Trophoblast cell (in vitro differentiated cells and primary cell): ENCODE data around the gene TXNDC9.
"Not testable (repeated sequence)": the region's sequence is repeated elsewhere in the genome, so short reads cannot be mapped to it uniquely, and the experiment has no call there.

Source experiments
- DNase-seq, 2 donors: peaks; one replicate each; pipeline ENCODE4 v3.0.0-alpha.2; 2016
- H2AFZ ChIP-seq: 2 replicates; pipeline ENCODE4 v1.6.1; 2013; ENCODE audit warnings: low read length, moderate library complexity, mild to moderate bottlenecking; ENCODE audit not compliant: insufficient read depth, poor library complexity
- H2AK5ac ChIP-seq: 2 replicates; pipeline ENCODE4 v1.6.1; 2013; ENCODE audit warnings: mild to moderate bottlenecking, low read length
- H2BK120ac ChIP-seq: 2 replicates; pipeline ENCODE4 v1.6.1; 2013; ENCODE audit warnings: low read length, mild to moderate bottlenecking, moderate library complexity; ENCODE audit not compliant: insufficient read depth, poor library complexity
- H2BK12ac ChIP-seq: 2 replicates; pipeline ENCODE4 v1.6.1; 2013; ENCODE audit warnings: mild to moderate bottlenecking, low read length, moderate library complexity
- H2BK5ac ChIP-seq: 2 replicates; pipeline ENCODE4 v1.6.1; 2013; ENCODE audit warnings: low read length, low read depth, moderate library complexity, mild to moderate bottlenecking; ENCODE audit not compliant: poor library complexity
- H3K14ac ChIP-seq: 2 replicates; pipeline ENCODE4 v1.6.1; 2013; ENCODE audit warnings: mild to moderate bottlenecking, low read length
- H3K18ac ChIP-seq: 2 replicates; pipeline ENCODE4 v1.6.1; 2013; ENCODE audit warnings: mild to moderate bottlenecking, low read length
- H3K23ac ChIP-seq: 2 replicates; pipeline ENCODE4 v1.6.1; 2013; ENCODE audit warnings: low read length
- H3K27ac ChIP-seq: 2 replicates; pipeline ENCODE4 v1.5.1; 2013; ENCODE audit warnings: low read depth, mild to moderate bottlenecking, inconsistent platforms, low read length, moderate library complexity
- H3K27me3 ChIP-seq: 2 replicates; pipeline ENCODE4 v1.6.1; 2013; ENCODE audit warnings: inconsistent platforms, mild to moderate bottlenecking, low read length, moderate library complexity; ENCODE audit not compliant: insufficient read depth
- H3K36me3 ChIP-seq, 2 experiments: 1 replicate in 1 of 2; 2 replicates in 1 of 2; pipeline ENCODE4 v1.6.1; 2013; ENCODE audit warnings: low read length in 2 of 2, mild to moderate bottlenecking in 2 of 2, moderate library complexity in 1 of 2; ENCODE audit not compliant: insufficient read depth in 2 of 2, control insufficient read depth in 1 of 2
- H3K4ac ChIP-seq: 2 replicates; pipeline ENCODE4 v1.6.1; 2013; ENCODE audit warnings: low read depth, mild to moderate bottlenecking, low read length, moderate library complexity
- H3K4me1 ChIP-seq, 2 experiments: 1 replicate in 1 of 2; 2 replicates in 1 of 2; pipeline ENCODE4 v1.6.1; 2013; ENCODE audit warnings: low read length in 2 of 2, mild to moderate bottlenecking in 2 of 2, moderate library complexity in 1 of 2; ENCODE audit not compliant: insufficient read depth in 2 of 2, control insufficient read depth in 1 of 2
- H3K4me2 ChIP-seq: 2 replicates; pipeline ENCODE4 v1.6.1; 2013; ENCODE audit warnings: inconsistent platforms, mild to moderate bottlenecking, low read length, moderate library complexity
- H3K4me3 ChIP-seq: 2 replicates; pipeline ENCODE4 v1.5.1; 2013; ENCODE audit warnings: mild to moderate bottlenecking, low read depth, low read length, inconsistent platforms
- H3K79me1 ChIP-seq: one replicate; pipeline ENCODE4 v1.6.1; 2013; ENCODE audit warnings: low read length
- H3K79me2 ChIP-seq: 2 replicates; pipeline ENCODE4 v1.6.1; 2013; ENCODE audit warnings: low read length, mild to moderate bottlenecking; ENCODE audit not compliant: control insufficient read depth, insufficient read depth, poor library complexity
- H3K9ac ChIP-seq: 2 replicates; pipeline ENCODE4 v1.6.1; 2013; ENCODE audit warnings: mild to moderate bottlenecking, low read length
- H3K9me3 ChIP-seq: 2 replicates; pipeline ENCODE4 v1.6.1; 2013; ENCODE audit warnings: low read depth, mild to moderate bottlenecking, control low read depth, inconsistent platforms, low read length; ENCODE audit not compliant: insufficient read depth
- H4K12ac ChIP-seq: 2 replicates; pipeline ENCODE4 v1.6.1; 2013; ENCODE audit warnings: low read depth, mild to moderate bottlenecking, low read length, moderate library complexity
- H4K8ac ChIP-seq: 2 replicates; pipeline ENCODE4 v1.6.1; 2013; ENCODE audit warnings: low read depth, mild to moderate bottlenecking, low read length, moderate library complexity
- H4K91ac ChIP-seq: one replicate; pipeline ENCODE4 v1.6.1; 2013; ENCODE audit warnings: low read depth, mild to moderate bottlenecking, low read length, moderate library complexity
- WGBS: extraction: QIAGEN DNeasy Blood & Tissue Kit; methylation state at CpG from one replicate; pipeline ENCODE4 v1.1.7; 2013; ENCODE audit warnings: missing lambda C conversion rate; ENCODE audit not compliant: insufficient read length, insufficient coverage; ENCODE audit errors: extremely low coverage; 5-methylcytosine and 5-hydroxymethylcytosine counted together

The TXNDC9 gene

DNA sequence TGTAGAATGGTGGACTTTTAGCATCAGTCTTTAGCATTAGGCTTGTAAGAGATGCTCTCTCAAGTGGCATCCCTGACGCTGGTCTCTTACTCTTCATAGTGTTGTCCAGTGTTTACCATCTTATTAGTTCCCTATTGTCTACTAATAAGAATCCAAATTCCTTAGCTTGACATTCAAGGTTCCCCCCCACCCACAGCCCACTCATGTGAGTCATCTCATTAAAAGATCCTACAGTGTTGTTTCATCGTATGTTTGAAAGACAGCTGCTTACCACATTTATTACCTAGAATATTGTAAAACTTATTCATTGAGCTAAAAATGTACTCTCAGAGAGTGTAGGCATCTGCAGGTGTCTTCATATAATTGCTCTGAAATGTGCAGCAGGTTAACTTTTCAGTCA is 29.5 kb upstream of the TXNDC9 start:
- Histone ChIP-seq H3K14ac (no peak overlapping the region), H2BK120ac (no peak overlapping the region), H2BK5ac (no peak overlapping the region), H3K9me3 (no peaks in the 10 kb centered on the region), H3K79me1 (no peaks in the 10 kb centered on the region), H3K79me2 (no peaks in the 10 kb centered on the region), H2BK12ac (no peak overlapping the region), H4K12ac (no peak overlapping the region), H3K27ac (no peak overlapping the region), H3K18ac (no peak overlapping the region), H2AFZ (no peak overlapping the region), H3K4me2 (no peak overlapping the region), H4K91ac (no peak overlapping the region), H4K8ac (no peak overlapping the region), H3K4ac (no peak overlapping the region), H3K4me1 (no peaks in the 10 kb centered on the region), H3K27me3 (no peaks in the 10 kb centered on the region), H3K4me3 (no peak overlapping the region), H3K9ac (no peak overlapping the region), H3K36me3 (peaks cover 5 to 18% of the 10 kb centered on the region in 2 experiments), H2AK5ac (no peak overlapping the region), H3K23ac (no peak overlapping the region)
- WGBS, result no CpG with 5 or more reads among the region's 2 CpGs
- DNase-seq, result no peak

DNA sequence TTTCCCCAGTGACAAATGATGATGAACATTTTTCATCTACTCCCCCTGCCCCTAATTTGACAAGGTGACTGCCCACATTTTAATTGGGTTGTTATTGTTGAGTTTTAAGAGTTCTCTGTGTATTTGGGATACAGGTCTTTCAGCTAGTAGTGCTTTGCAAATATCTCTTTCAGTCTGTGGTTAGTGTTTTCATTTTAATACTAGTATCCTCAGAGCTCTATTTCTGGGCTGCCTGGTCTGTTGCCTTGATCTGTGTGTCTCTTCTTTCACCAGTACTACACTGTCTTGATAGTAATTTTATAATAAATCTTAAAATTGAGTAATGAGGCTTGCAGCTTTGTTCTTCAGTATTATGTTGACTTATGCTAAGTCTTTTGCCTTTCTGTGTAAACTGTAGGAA is 20.7 kb upstream of the TXNDC9 start:
- Histone ChIP-seq H4K91ac (no peak overlapping the region), H2BK12ac (no peak overlapping the region), H4K8ac (no peak overlapping the region), H3K9me3 (no peaks in the 10 kb centered on the region), H2BK120ac (no peak overlapping the region), H3K4me3 (no peak overlapping the region), H3K79me1 (no peaks in the 10 kb centered on the region), H3K4me1 (peaks cover 0 to 1% of the 10 kb centered on the region in 2 experiments), H2BK5ac (no peak overlapping the region), H3K79me2 (peaks cover 2% of the 10 kb centered on the region), H3K14ac (no peak overlapping the region), H3K9ac (no peak overlapping the region), H3K18ac (no peak overlapping the region), H3K4ac (no peak overlapping the region), H3K4me2 (no peak overlapping the region), H3K36me3 (no peaks in the 10 kb centered on the region), H3K27ac (no peak overlapping the region), H4K12ac (no peak overlapping the region), H2AFZ (no peak overlapping the region), H3K27me3 (no peaks in the 10 kb centered on the region), H3K23ac (no peak overlapping the region), H2AK5ac (no peak overlapping the region)
- no peak for DNase-seq

DNA sequence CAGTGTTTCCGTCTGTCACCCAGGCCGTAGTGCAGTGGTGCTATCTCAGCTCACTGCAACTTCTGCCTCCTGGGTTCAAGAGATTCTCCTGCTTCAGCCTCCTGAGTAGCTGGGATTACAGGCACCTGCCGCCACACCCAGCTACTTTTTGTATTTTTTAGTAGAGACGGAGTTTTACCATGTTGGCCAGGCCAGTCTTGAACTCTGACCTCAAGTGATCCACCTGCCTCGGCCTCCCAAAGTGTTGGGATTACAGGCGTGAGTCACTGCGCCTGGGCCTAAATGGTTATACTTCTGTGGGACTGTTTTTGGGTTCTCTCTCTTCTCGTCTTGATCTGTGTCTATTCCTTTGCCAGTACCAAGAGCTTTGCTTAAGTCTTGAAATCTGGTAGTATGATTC is 18.7 kb upstream of the TXNDC9 start:
- not testable (repeated sequence) for H2BK5ac ChIP-seq, H2AFZ ChIP-seq, H3K36me3 ChIP-seq, H3K4me3 ChIP-seq, H3K18ac ChIP-seq, DNase-seq, H3K27me3 ChIP-seq, H3K79me1 ChIP-seq, H3K14ac ChIP-seq, H4K12ac ChIP-seq, H4K91ac ChIP-seq, H3K27ac ChIP-seq, H2BK12ac ChIP-seq, H3K4ac ChIP-seq, H2BK120ac ChIP-seq, H4K8ac ChIP-seq, H3K4me1 ChIP-seq, H2AK5ac ChIP-seq, H3K4me2 ChIP-seq, H3K79me2 ChIP-seq, H3K9ac ChIP-seq, H3K23ac ChIP-seq, H3K9me3 ChIP-seq
- no CpG with 5 or more reads among the region's 8 CpGs for WGBS

DNA sequence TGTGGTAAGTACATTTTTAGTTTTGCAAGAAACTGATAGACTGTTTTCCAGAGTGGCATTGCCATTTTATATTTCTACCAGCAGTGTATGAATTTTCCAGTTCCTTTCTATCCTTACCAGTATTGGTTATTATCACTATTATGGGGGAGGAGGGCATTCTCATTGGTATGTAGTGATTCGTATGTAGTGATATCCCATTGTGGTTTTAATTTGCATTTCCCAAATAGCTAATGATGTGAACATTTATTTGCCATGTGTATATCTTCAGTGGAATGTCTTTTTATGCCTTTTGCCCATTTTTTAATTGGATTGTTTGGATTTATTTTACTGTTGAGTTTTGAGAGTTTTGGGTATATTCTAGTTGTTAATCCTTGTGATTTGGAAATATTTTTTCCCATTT is 17.9 kb upstream of the TXNDC9 start:
- no CpG with 5 or more reads among the region's 1 CpG for WGBS

DNA sequence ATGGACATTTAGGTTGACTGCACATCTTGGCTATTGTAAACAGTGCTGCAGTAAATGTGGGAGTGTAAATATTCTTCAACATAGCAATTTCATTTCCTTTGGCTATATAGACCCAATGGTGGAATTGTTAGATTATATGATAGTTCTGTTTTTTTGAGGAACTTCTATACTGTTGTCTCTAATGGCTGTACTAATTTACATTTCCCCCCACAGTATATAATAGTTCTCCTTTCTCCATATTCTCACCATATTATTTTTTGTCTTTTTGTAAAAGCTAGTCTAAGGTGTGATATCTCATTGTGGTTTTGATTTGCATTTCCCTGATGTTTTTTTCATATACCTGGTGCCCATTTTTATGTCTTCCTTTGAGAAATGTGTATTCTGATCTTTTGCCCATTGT is 14.1 kb upstream of the TXNDC9 start:
- no peaks in the 10 kb centered on the region for H3K9me3 ChIP-seq
- peaks cover under 1 to 1% of the 10 kb centered on the region in 2 experiments for H3K4me1 ChIP-seq
- no peak overlapping the region for H3K23ac ChIP-seq
- no peak for DNase-seq
- H4K91ac ChIP-seq, result no peak overlapping the region
- H4K12ac ChIP-seq, result no peak overlapping the region
- no peak overlapping the region for H2BK5ac ChIP-seq
- no peaks in the 10 kb centered on the region for H3K27me3 ChIP-seq
- no peak overlapping the region for H3K18ac ChIP-seq
- H3K79me2 ChIP-seq, result peaks cover 2% of the 10 kb centered on the region
- H3K14ac ChIP-seq, result no peak overlapping the region
- H3K36me3 ChIP-seq, result no peaks in the 10 kb centered on the region
- H3K4me2 ChIP-seq, result no peak overlapping the region
- H3K9ac ChIP-seq, result no peak overlapping the region
- H3K4me3 ChIP-seq, result no peak overlapping the region
- no peak overlapping the region for H3K4ac ChIP-seq
- no peak overlapping the region for H2BK120ac ChIP-seq
- H2AK5ac ChIP-seq, result no peak overlapping the region
- no peak overlapping the region for H2AFZ ChIP-seq
- H3K79me1 ChIP-seq, result no peaks in the 10 kb centered on the region
- no peak overlapping the region for H3K27ac ChIP-seq
- no peak overlapping the region for H2BK12ac ChIP-seq
- no peak overlapping the region for H4K8ac ChIP-seq

More for the DNA sequence above, 17.9 kb upstream of the TXNDC9 start:
- Histone ChIP-seq H3K4me1 (peaks cover 0 to 1% of the 10 kb centered on the region in 2 experiments), H3K79me1 (no peaks in the 10 kb centered on the region), H3K14ac (no peak overlapping the region), H3K4ac (no peak overlapping the region), H3K36me3 (no peaks in the 10 kb centered on the region), H3K79me2 (peaks cover 2% of the 10 kb centered on the region), H4K12ac (no peak overlapping the region), H2AK5ac (no peak overlapping the region), H3K4me3 (no peak overlapping the region), H3K9me3 (no peaks in the 10 kb centered on the region), H3K4me2 (no peak overlapping the region), H2BK120ac (no peak overlapping the region), H3K18ac (no peak overlapping the region), H4K8ac (no peak overlapping the region), H2BK5ac (no peak overlapping the region), H3K23ac (no peak overlapping the region), H2AFZ (no peak overlapping the region), H3K27me3 (no peaks in the 10 kb centered on the region), H3K9ac (no peak overlapping the region), H3K27ac (no peak overlapping the region), H4K91ac (no peak overlapping the region), H2BK12ac (no peak overlapping the region)
- no peak for DNase-seq
